HEK293 (cell line): Measurements from ENCODE around the gene PRELID1.

ENCODE experiments used
- BCL11B ChIP-seq: fragments of 450-650 bp; formaldehyde crosslinking; IDR thresholded peaks from 2 replicates; pipeline ENCODE4 v1.5.1; 2016; ENCODE audit warnings: low read depth, missing biosample characterization, missing genetic modification characterization
- BCL6B ChIP-seq: fragments of 450-650 bp; formaldehyde crosslinking; IDR thresholded peaks from 2 replicates; pipeline ENCODE4 v1.5.1; 2017; ENCODE audit warnings: missing biosample characterization, missing genetic modification characterization
- GLIS1 ChIP-seq: fragments of 450-650 bp; formaldehyde crosslinking; IDR thresholded peaks from 2 replicates; pipeline ENCODE4 v1.5.1; 2016; ENCODE audit warnings: missing biosample characterization, missing genetic modification characterization
- HIC1 ChIP-seq: fragments of 450-650 bp; formaldehyde crosslinking; IDR thresholded peaks from 2 replicates; pipeline ENCODE4 v1.5.1; 2016; ENCODE audit warnings: missing biosample characterization, missing genetic modification characterization
- HOXC10 ChIP-seq: sonication (generic); formaldehyde crosslinking; IDR thresholded peaks from 2 replicates; pipeline ENCODE4 v1.8.1; 2023; ENCODE audit warnings: mild to moderate bottlenecking, missing genetic modification reagents
- KLF1 ChIP-seq: fragments of 450-650 bp; formaldehyde crosslinking; IDR thresholded peaks from 2 replicates; pipeline ENCODE4 v1.5.1; 2016; ENCODE audit warnings: missing biosample characterization, missing genetic modification characterization
- KLF8 ChIP-seq: fragments of 450-650 bp; formaldehyde crosslinking; IDR thresholded peaks from 2 replicates; pipeline ENCODE4 v1.5.1; 2016; ENCODE audit warnings: missing biosample characterization, missing genetic modification characterization
- PRDM6 ChIP-seq: fragments of 450-650 bp; formaldehyde crosslinking; IDR thresholded peaks from 2 replicates; pipeline ENCODE4 v1.5.1; 2017; ENCODE audit warnings: missing biosample characterization, missing genetic modification characterization
- SETDB1 ChIP-seq: IDR thresholded peaks from one replicate; pipeline ENCODE4 v1.6.1; 2017; ENCODE audit warnings: mild to moderate bottlenecking, low read length, moderate library complexity, mixed read lengths; ENCODE audit not compliant: insufficient read length
- SP2 ChIP-seq: fragments of 450-650 bp; formaldehyde crosslinking; IDR thresholded peaks from 2 replicates; pipeline ENCODE4 v1.5.1; 2016; ENCODE audit warnings: missing biosample characterization, missing genetic modification characterization
- SP3 ChIP-seq: fragments of 450-650 bp; formaldehyde crosslinking; IDR thresholded peaks from 2 replicates; pipeline ENCODE4 v1.5.1; 2016; ENCODE audit warnings: missing biosample characterization, missing genetic modification characterization
- SP7 ChIP-seq: fragments of 450-650 bp; formaldehyde crosslinking; IDR thresholded peaks from 2 replicates; pipeline ENCODE4 v1.5.1; 2016; ENCODE audit warnings: missing biosample characterization, missing genetic modification characterization
- ZBTB20 ChIP-seq: fragments of 450-650 bp; formaldehyde crosslinking; IDR thresholded peaks from 2 replicates; pipeline ENCODE4 v1.5.1; 2016; ENCODE audit warnings: missing biosample characterization, missing genetic modification characterization
- ZBTB48 ChIP-seq: fragments of 450-650 bp; formaldehyde crosslinking; IDR thresholded peaks from 2 replicates; pipeline ENCODE4 v1.5.1; 2016; ENCODE audit warnings: missing biosample characterization, missing genetic modification characterization
- ZBTB8A ChIP-seq: fragments of 450-650 bp; formaldehyde crosslinking; IDR thresholded peaks from 2 replicates; pipeline ENCODE4 v1.5.1; 2016; ENCODE audit warnings: missing biosample characterization, missing genetic modification characterization
- ZNF10 ChIP-seq: fragments of 450-650 bp; formaldehyde crosslinking; IDR thresholded peaks from 2 replicates; pipeline ENCODE4 v1.5.1; 2017; ENCODE audit warnings: missing biosample characterization, missing genetic modification characterization
- ZNF132 ChIP-seq: fragments of 450-650 bp; formaldehyde crosslinking; IDR thresholded peaks from 2 replicates; pipeline ENCODE4 v1.5.1; 2017; ENCODE audit warnings: missing biosample characterization, missing genetic modification characterization, borderline replicate concordance
- ZNF133 ChIP-seq: fragments of 450-650 bp; formaldehyde crosslinking; IDR thresholded peaks from 2 replicates; pipeline ENCODE4 v1.5.1; 2016; ENCODE audit warnings: missing biosample characterization, missing genetic modification characterization
- ZNF138 ChIP-seq: fragments of 450-650 bp; formaldehyde crosslinking; IDR thresholded peaks from 2 replicates; pipeline ENCODE4 v1.5.1; 2016; ENCODE audit warnings: missing biosample characterization, missing genetic modification characterization, borderline replicate concordance
- ZNF157 ChIP-seq: fragments of 450-650 bp; formaldehyde crosslinking; IDR thresholded peaks from 2 replicates; pipeline ENCODE4 v1.5.1; 2016; ENCODE audit warnings: missing biosample characterization, missing genetic modification characterization
- ZNF175 ChIP-seq: fragments of 450-650 bp; formaldehyde crosslinking; IDR thresholded peaks from 2 replicates; pipeline ENCODE4 v1.5.1; 2016; ENCODE audit warnings: missing biosample characterization, missing genetic modification characterization
- ZNF202 ChIP-seq: fragments of 450-650 bp; formaldehyde crosslinking; IDR thresholded peaks from 2 replicates; pipeline ENCODE4 v1.5.1; 2016; ENCODE audit warnings: missing biosample characterization, missing genetic modification characterization, borderline replicate concordance
- ZNF221 ChIP-seq: fragments of 450-650 bp; formaldehyde crosslinking; IDR thresholded peaks from 2 replicates; pipeline ENCODE4 v1.5.1; 2017; ENCODE audit warnings: missing biosample characterization, missing genetic modification characterization, borderline replicate concordance
- ZNF24 ChIP-seq: fragments of 450-650 bp; formaldehyde crosslinking; IDR thresholded peaks from 2 replicates; pipeline ENCODE4 v1.5.1; 2016; ENCODE audit warnings: missing biosample characterization, missing genetic modification characterization
- ZNF311 ChIP-seq: fragments of 450-650 bp; formaldehyde crosslinking; IDR thresholded peaks from 2 replicates; pipeline ENCODE4 v1.5.1; 2017; ENCODE audit warnings: missing biosample characterization, missing genetic modification characterization, borderline replicate concordance
- ZNF510 ChIP-seq: fragments of 450-650 bp; formaldehyde crosslinking; IDR thresholded peaks from 2 replicates; pipeline ENCODE4 v1.5.1; 2018; ENCODE audit warnings: mild to moderate bottlenecking, missing genetic modification characterization, missing biosample characterization; ENCODE audit not compliant: insufficient replicate concordance
- ZNF561 ChIP-seq: fragments of 450-650 bp; IDR thresholded peaks from 2 replicates; pipeline ENCODE4 v1.5.1; 2018; ENCODE audit warnings: missing biosample characterization, missing genetic modification characterization, borderline replicate concordance
- ZNF626 ChIP-seq: fragments of 450-650 bp; sonication (Bioruptor Pico); formaldehyde crosslinking; IDR thresholded peaks from 2 replicates; pipeline ENCODE4 v1.5.1; 2018; ENCODE audit warnings: missing biosample characterization, missing genetic modification characterization, inconsistent platforms
- ZNF670 ChIP-seq: fragments of 450-650 bp; formaldehyde crosslinking; IDR thresholded peaks from 2 replicates; pipeline ENCODE4 v1.5.1; 2016; ENCODE audit warnings: missing biosample characterization, missing genetic modification characterization, low read depth
- ZNF677 ChIP-seq: fragments of 450-650 bp; IDR thresholded peaks from 2 replicates; pipeline ENCODE4 v1.5.0; 2018; ENCODE audit warnings: missing biosample characterization, mild to moderate bottlenecking, missing genetic modification characterization, moderate library complexity
- ZNF692 ChIP-seq: fragments of 450-650 bp; formaldehyde crosslinking; IDR thresholded peaks from 2 replicates; pipeline ENCODE4 v1.5.1; 2016; ENCODE audit warnings: missing biosample characterization, missing genetic modification characterization
- ZNF768 ChIP-seq: fragments of 450-650 bp; formaldehyde crosslinking; IDR thresholded peaks from 2 replicates; pipeline ENCODE4 v1.5.1; 2018; ENCODE audit warnings: missing biosample characterization, mild to moderate bottlenecking, missing genetic modification characterization
- ZSCAN4 ChIP-seq: fragments of 450-650 bp; formaldehyde crosslinking; IDR thresholded peaks from 2 replicates; pipeline ENCODE4 v1.5.1; 2017; ENCODE audit warnings: missing biosample characterization, missing genetic modification characterization

The PRELID1 gene

GRCh38 chr5:177303121-177303924, at the start of gene PRELID1, which contains the start of gene RAB24 (continued):
- TF ChIP-seq ZNF132 (tag by site-specific recombination) (no peak), ZNF311 (tag by site-specific recombination) (no peak), BCL6B (tag by site-specific recombination) (no peak), ZNF677 (tag by site-specific recombination) (no peak), SETDB1 (no peak), ZNF221 (tag by site-specific recombination) (no peak), GLIS1 (tag by site-specific recombination) (peak; percentile 68), SP2 (tag by site-specific recombination) (peak; percentile 53), HOXC10 (no peak), ZNF626 (no peak), ZNF10 (tag by site-specific recombination) (no peak), HIC1 (tag by site-specific recombination) (peak; percentile 67; the same call in 1 of the 2 replicates), ZBTB8A (tag by site-specific recombination) (peak; percentile 58; the same call in 1 of the 2 replicates), ZNF510 (tag by site-specific recombination) (no peak), PRDM6 (no peak), ZNF202 (no peak), ZNF157 (tag by site-specific recombination) (no peak), ZNF138 (tag by site-specific recombination) (no peak), ZBTB48 (tag by site-specific recombination) (0 out of 2 replicates have a peak, but pooled peaks have one; percentile 28), BCL11B (tag by site-specific recombination) (peak; percentile 54; the same call in 1 of the 2 replicates), ZSCAN4 (tag by site-specific recombination) (no peak), ZNF692 (tag by site-specific recombination) (peak; percentile 66; the same call in 1 of the 2 replicates), SP7 (tag by site-specific recombination) (0 out of 2 replicates have a peak, but pooled peaks have one; percentile 47), ZNF670 (no peak), ZNF768 (no peak), ZNF24 (tag by site-specific recombination) (peak; percentile 64; the same call in 1 of the 2 replicates), KLF8 (tag by site-specific recombination) (peak; percentile 19; the same call in 1 of the 2 replicates), ZNF133 (tag by site-specific recombination) (no peak), ZBTB20 (tag by site-specific recombination) (peak; percentile 85), KLF1 (no peak; the same call in 1 of the 2 replicates), SP3 (tag by site-specific recombination) (peak; percentile 47; the same call in 1 of the 2 replicates), ZNF175 (tag by site-specific recombination) (no peak), ZNF561 (tag by site-specific recombination) (no peak; the same call in 1 of the 2 replicates)
